ENCODE measurements around the gene TMEM207. TPM values are rescaled to one million over a fixed set of nuclear protein-coding genes. Genes with fewer than 3 reads are reported as not detected.

Gene TMEM207
- polyA plus RNA-seq, 3 donors, result not detected

DNA sequence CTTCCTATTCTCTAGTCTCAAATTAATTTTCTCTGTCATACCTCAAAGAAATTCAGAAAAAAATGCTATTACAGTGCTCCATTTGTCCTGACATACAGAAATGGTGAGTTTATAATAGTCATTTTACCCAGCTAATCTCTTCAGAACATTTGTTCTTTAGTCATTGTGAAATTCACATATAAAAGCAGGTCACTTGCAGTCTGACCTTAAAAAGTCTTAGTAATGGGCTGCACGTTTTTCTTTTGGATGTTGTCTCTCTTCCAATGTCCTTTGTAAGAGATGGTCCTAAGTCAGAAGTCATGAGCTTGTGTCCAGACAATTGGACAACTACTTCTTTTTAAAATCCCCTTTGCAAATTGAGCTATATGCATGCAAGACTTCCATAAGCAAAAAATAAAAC lies 47.2 kb upstream of the TMEM207 start:
- H3K9me3 Mint-ChIP-seq, result peaks cover 0 to 2% (median 0%) of the 10 kb centered on the region in 7 donors
- no peak overlapping the region for H3K27ac Mint-ChIP-seq
- no peaks in the 10 kb centered on the region for H3K36me3 Mint-ChIP-seq
- intact Hi-C loops (cut with micrococcal nuclease), result no loop called here
- peaks cover 3 to 16% (median 14%) of the 10 kb centered on the region in 3 donors for H3K27me3 Mint-ChIP-seq (ENCODE audit: low read depth in 3 of 3)
- no peak overlapping the region for H2AFZ ChIP-seq (ENCODE audit: insufficient read depth, low read depth, low read length, poor library complexity, severe bottlenecking)
- WGBS (ENCODE audit: insufficient coverage), result no CpG with 5 or more reads among the region's 1 CpG
- no peak overlapping the region for H3K27ac ChIP-seq (ENCODE audit: low read depth in 1 of 2, low read length in 2 of 2)
- no peaks in the 10 kb centered on the region for H3K79me2 ChIP-seq (ENCODE audit: insufficient read depth, low read length)
- no peak overlapping the region for H3K4me2 ChIP-seq (replicated peaks; ENCODE audit: extremely low read depth, low read length, poor library complexity, severe bottlenecking)
- peaks cover 0 to 9% of the 10 kb centered on the region in 2 donors for H3K4me1 ChIP-seq (ENCODE audit: control insufficient read depth in 1 of 2, insufficient read depth in 2 of 2, low read length in 2 of 2)
- peaks cover 6% of the 10 kb centered on the region for H3K4me1 Mint-ChIP-seq
- H3K36me3 ChIP-seq (replicated peaks in 1 of 2; ENCODE audit: control insufficient read depth in 1 of 2, insufficient read depth in 2 of 2, low read length in 2 of 2), result no peaks in the 10 kb centered on the region
- DNase-seq, result no peak
- H3K27me3 ChIP-seq (ENCODE audit: control insufficient read depth in 2 of 2, insufficient read depth in 2 of 2, low read length in 2 of 2), result peaks cover 8 to 19% of the 10 kb centered on the region in 2 donors
- no peak overlapping the region for H3K4me3 ChIP-seq (replicated peaks in 1 of 3; ENCODE audit: low read depth in 2 of 3, low read length in 3 of 3)
- H3K4me3 Mint-ChIP-seq, result no peak overlapping the region
- H4K20me1 ChIP-seq (ENCODE audit: insufficient read depth, low read length), result no peaks in the 10 kb centered on the region
- H3K9ac ChIP-seq (ENCODE audit: insufficient read depth, low read length, poor library complexity, severe bottlenecking), result no peak overlapping the region
- no peaks in the 10 kb centered on the region for H3K9me3 ChIP-seq (replicated peaks in 1 of 2; ENCODE audit: control insufficient read depth in 1 of 2, insufficient read depth in 1 of 2, low read length in 2 of 2)
- TF ChIP-seq CTCF (IDR thresholded peaks at IDR 0.05), result no peak

GRCh38 chr3:190495796-190496195 lies 46.1 kb upstream of the TMEM207 start:
- no peaks in the 10 kb centered on the region for H3K79me2 ChIP-seq (ENCODE audit: insufficient read depth, low read length)
- no peak overlapping the region for H3K9ac ChIP-seq (ENCODE audit: insufficient read depth, low read length, poor library complexity, severe bottlenecking)
- DNase-seq, result peak in 2 of 3 donors; percentile 47 to 59
- no peaks in the 10 kb centered on the region for H4K20me1 ChIP-seq (ENCODE audit: insufficient read depth, low read length)
- Mint-ChIP-seq H3K36me3 (no peaks in the 10 kb centered on the region), H3K27me3 (ENCODE audit: low read depth in 3 of 3) (peaks cover 6 to 18% (median 16%) of the 10 kb centered on the region in 3 donors), H3K4me1 (peaks cover 6% of the 10 kb centered on the region), H3K27ac (peak overlapping the region in 4 of 7 donors; percentile 43 to 50 (median 46)), H3K9me3 (peaks cover 0 to 2% (median 0%) of the 10 kb centered on the region in 7 donors), H3K4me3 (no peak overlapping the region)
- peaks cover 0 to 9% of the 10 kb centered on the region in 2 donors for H3K4me1 ChIP-seq (ENCODE audit: control insufficient read depth in 1 of 2, insufficient read depth in 2 of 2, low read length in 2 of 2)
- TF ChIP-seq CTCF (IDR thresholded peaks at IDR 0.05), result no peak
- H3K36me3 ChIP-seq (replicated peaks in 1 of 2; ENCODE audit: control insufficient read depth in 1 of 2, insufficient read depth in 2 of 2, low read length in 2 of 2), result no peaks in the 10 kb centered on the region
- H3K4me2 ChIP-seq (replicated peaks; ENCODE audit: extremely low read depth, low read length, poor library complexity, severe bottlenecking), result no peak overlapping the region
- WGBS (ENCODE audit: insufficient coverage), result no CpG with 5 or more reads among the region's 5 CpGs
- no peak overlapping the region for H3K27ac ChIP-seq (ENCODE audit: low read depth in 1 of 2, low read length in 2 of 2)
- H2AFZ ChIP-seq (ENCODE audit: insufficient read depth, low read depth, low read length, poor library complexity, severe bottlenecking), result no peak overlapping the region
- H3K4me3 ChIP-seq (replicated peaks in 1 of 3; ENCODE audit: low read depth in 2 of 3, low read length in 3 of 3), result no peak overlapping the region
- intact Hi-C loops (cut with micrococcal nuclease), result no loop called here
- peaks cover 16 to 20% of the 10 kb centered on the region in 2 donors for H3K27me3 ChIP-seq (ENCODE audit: control insufficient read depth in 2 of 2, insufficient read depth in 2 of 2, low read length in 2 of 2)
- H3K9me3 ChIP-seq (replicated peaks in 1 of 2; ENCODE audit: control insufficient read depth in 1 of 2, insufficient read depth in 1 of 2, low read length in 2 of 2), result no peaks in the 10 kb centered on the region
